Keratinocyte (primary cell): ENCODE results near the gene LSM10. TPM values are rescaled to one million over a fixed set of nuclear protein-coding genes. Genes with fewer than 3 reads are reported as not detected.

Experiments
- DNase-seq: peaks from one replicate; pipeline ENCODE4 v3.0.0-alpha.2; 2011; ENCODE audit warnings: low read depth, missing footprints, low spot score
- FAIRE-seq: peaks from 2 replicates; lab custom pipeline; 2011; peaks lifted over from hg19 to GRCh38; lab: Jason Lieb, UNC
- H2AFZ ChIP-seq: 2 replicates; pipeline ENCODE4 v1.6.0; 2012; ENCODE audit warnings: low read length, control low read depth, inconsistent platforms; ENCODE audit not compliant: control insufficient read depth
- H3K27ac ChIP-seq: 2 replicates; pipeline ENCODE4 v1.5.1; 2011; ENCODE audit warnings: low read length; ENCODE audit not compliant: control insufficient read depth, insufficient read depth
- H3K27me3 ChIP-seq: 3 replicates; pipeline ENCODE4 v1.6.0; 2011; ENCODE audit warnings: low read length; ENCODE audit not compliant: control insufficient read depth, insufficient read depth; ENCODE audit errors: extremely low read depth
- H3K36me3 ChIP-seq, 2 experiments: 2 replicates in 1 of 2; 3 replicates in 1 of 2; pipeline ENCODE4 v1.5.1; 2011; ENCODE audit warnings: low read length in 2 of 2, mild to moderate bottlenecking in 1 of 2; ENCODE audit not compliant: control insufficient read depth in 2 of 2, insufficient read depth in 2 of 2; ENCODE audit errors: extremely low read depth in 1 of 2
- H3K4me1 ChIP-seq: 3 replicates; pipeline ENCODE4 v1.5.1; 2011; ENCODE audit warnings: low read length; ENCODE audit not compliant: control insufficient read depth, insufficient read depth; ENCODE audit errors: extremely low read depth
- H3K4me2 ChIP-seq: 3 replicates; pipeline ENCODE4 v1.6.0; 2011; ENCODE audit warnings: low read depth, low read length; ENCODE audit not compliant: control insufficient read depth, insufficient read depth; ENCODE audit errors: extremely low read depth
- H3K4me3 ChIP-seq, 3 experiments: fragments of 200-600 bp in 1 of 3; sonication (generic) in 1 of 3; 2 replicates in 2 of 3; 3 replicates in 1 of 3; pipeline ENCODE4 v1.5.1; 2011 to 2016; ENCODE audit warnings: low read length in 3 of 3, mild to moderate bottlenecking in 3 of 3, control low read depth in 2 of 3, inconsistent platforms in 1 of 3, low read depth in 1 of 3, mixed read lengths in 1 of 3, mixed run types in 1 of 3, moderate library complexity in 1 of 3; ENCODE audit not compliant: control insufficient read depth in 2 of 3, insufficient read depth in 2 of 3; ENCODE audit errors: extremely low read depth in 1 of 3
- H3K79me2 ChIP-seq: 2 replicates; pipeline ENCODE4 v1.6.0; 2012; ENCODE audit warnings: low read length; ENCODE audit not compliant: control insufficient read depth, insufficient read depth
- H3K9ac ChIP-seq: 3 replicates; pipeline ENCODE4 v1.6.0; 2011; ENCODE audit warnings: low read length; ENCODE audit not compliant: control insufficient read depth, insufficient read depth; ENCODE audit errors: extremely low read depth
- H3K9me1 ChIP-seq: 3 replicates; pipeline ENCODE4 v1.6.0; 2011; ENCODE audit warnings: low read length; ENCODE audit not compliant: control insufficient read depth, insufficient read depth; ENCODE audit errors: extremely low read depth
- H3K9me3 ChIP-seq: 2 replicates; pipeline ENCODE4 v1.5.1; 2012; ENCODE audit warnings: low read depth, low read length; ENCODE audit not compliant: control insufficient read depth
- H4K20me1 ChIP-seq: 3 replicates; pipeline ENCODE4 v1.6.0; 2011; ENCODE audit warnings: low read length; ENCODE audit not compliant: control insufficient read depth, insufficient read depth; ENCODE audit errors: extremely low read depth
- CTCF ChIP-seq, 3 experiments: IDR thresholded peaks in 1 of 3; conservative IDR thresholded peaks in 1 of 3; optimal IDR thresholded peaks in 1 of 3; 2 replicates in 2 of 3; 3 replicates in 1 of 3; pipeline versions ENCODE3 to v1.5.1; 2011; ENCODE audit warnings: low read length in 3 of 3, mild to moderate bottlenecking in 3 of 3, moderate library complexity in 2 of 3, control low read depth in 1 of 3, inconsistent platforms in 1 of 3; ENCODE audit not compliant: insufficient read depth in 2 of 3; ENCODE audit errors: extremely low read depth in 1 of 3
- EZH2 ChIP-seq: IDR thresholded peaks from one replicate; pipeline ENCODE4 v1.6.1; 2012; ENCODE audit warnings: inconsistent platforms, mild to moderate bottlenecking, low read length, moderate library complexity
- dilution Hi-C: fragments of 300-500 bp; cut with MboI; formaldehyde crosslinking; loops from one replicate; pipeline ENCODE4 v1.7.0; 2020; ENCODE audit warnings: low sequenced_read_pairs; ENCODE audit not compliant: extremely low pct_ligation_motif_present
- polyA plus RNA-seq, 5 experiments: library from polyadenylated mRNA; depleted of rRNA in 3 of 5; stranded (reverse) in 3 of 5; stranded (forward) in 1 of 5; unstranded in 1 of 5; fragments of >200 nt; gene quantifications; 1 replicate in 1 of 5; 2 replicates in 3 of 5; 3 replicates in 1 of 5; pipeline versions ENCODE4 v1.2.1 to v1.2.3, GENCODE V29; 2011 to 2012; ENCODE audit warnings: missing spikeins in 2 of 5, low read depth in 1 of 5, low replicate concordance in 1 of 5

Gene LSM10
- polyA plus RNA-seq, 1 donor (not counting 4 experiments of a cell fraction or from before 2014, with no cell fraction given) = 45.3 TPM

GRCh38 chr1:36365381-36365780 lies 32.3 kb downstream of the LSM10 start:
- H4K20me1 ChIP-seq = peaks cover 3% of the 10 kb centered on the region

GRCh38 chr1:36359911-36360550 lies 37.7 kb downstream of the LSM10 start:
- no peak overlapping the region for H3K27ac ChIP-seq
- no peak for FAIRE-seq
- no peak for DNase-seq

More at GRCh38 chr1:36365381-36365780, 32.3 kb downstream of the LSM10 start:
- FAIRE-seq (no peak), DNase-seq (no peak)
- Histone ChIP-seq H3K79me2 (peaks cover 36% of the 10 kb centered on the region), H3K9ac (no peak overlapping the region), H3K36me3 (peaks cover 25 to 32% of the 10 kb centered on the region in 2 experiments), H3K9me1 (peaks cover 2% of the 10 kb centered on the region), H3K4me1 (peaks cover 3% of the 10 kb centered on the region), H3K4me2 (no peak overlapping the region), H3K4me3 (no peak overlapping the region), H3K9me3 (no peaks in the 10 kb centered on the region), H3K27me3 (no peaks in the 10 kb centered on the region), H2AFZ (no peak overlapping the region), H3K27ac (no peak overlapping the region)
- dilution Hi-C loops = no loop called here
- TF ChIP-seq EZH2 (no peak), CTCF (optimal IDR thresholded peaks at IDR 0.05 in 1 of 3, IDR thresholded peaks at IDR 0.05 in 1 of 3, conservative IDR thresholded peaks at IDR 0.05 in 1 of 3; ENCODE audit: extremely low read depth in 1 of 3, insufficient read depth in 2 of 3, low read length in 3 of 3) (no peak)

More at GRCh38 chr1:36359911-36360550, 37.7 kb downstream of the LSM10 start:
- no peak overlapping the region for H2AFZ ChIP-seq
- dilution Hi-C loops = no loop called here
- peaks cover 3% of the 10 kb centered on the region for H3K79me2 ChIP-seq
- peaks cover 39 to 44% of the 10 kb centered on the region in 2 experiments for H3K36me3 ChIP-seq
- H3K9me3 ChIP-seq = no peaks in the 10 kb centered on the region
- no peaks in the 10 kb centered on the region for H4K20me1 ChIP-seq
- H3K9ac ChIP-seq = no peak overlapping the region
- H3K4me1 ChIP-seq = no peaks in the 10 kb centered on the region
- no peak for TF ChIP-seq EZH2
- no peak for TF ChIP-seq CTCF (optimal IDR thresholded peaks at IDR 0.05 in 1 of 3, IDR thresholded peaks at IDR 0.05 in 1 of 3, conservative IDR thresholded peaks at IDR 0.05 in 1 of 3; ENCODE audit: extremely low read depth in 1 of 3, insufficient read depth in 2 of 3, low read length in 3 of 3)
- peaks cover 2% of the 10 kb centered on the region for H3K9me1 ChIP-seq
- H3K4me3 ChIP-seq = no peak overlapping the region
- H3K27me3 ChIP-seq = no peaks in the 10 kb centered on the region
- H3K4me2 ChIP-seq = no peak overlapping the region
